Measurements from ENCODE around the gene UBL5. TPM values are rescaled to one million over a fixed set of nuclear protein-coding genes. Genes with fewer than 3 reads are reported as not detected.
"Not testable (repeated sequence)": the region's sequence is repeated elsewhere in the genome, so short reads cannot be mapped to it uniquely, and the experiment has no call there.

Gene UBL5
- total and polyA plus RNA-seq, 4 donors, result 155 to 339 (median 205) TPM

DNA sequence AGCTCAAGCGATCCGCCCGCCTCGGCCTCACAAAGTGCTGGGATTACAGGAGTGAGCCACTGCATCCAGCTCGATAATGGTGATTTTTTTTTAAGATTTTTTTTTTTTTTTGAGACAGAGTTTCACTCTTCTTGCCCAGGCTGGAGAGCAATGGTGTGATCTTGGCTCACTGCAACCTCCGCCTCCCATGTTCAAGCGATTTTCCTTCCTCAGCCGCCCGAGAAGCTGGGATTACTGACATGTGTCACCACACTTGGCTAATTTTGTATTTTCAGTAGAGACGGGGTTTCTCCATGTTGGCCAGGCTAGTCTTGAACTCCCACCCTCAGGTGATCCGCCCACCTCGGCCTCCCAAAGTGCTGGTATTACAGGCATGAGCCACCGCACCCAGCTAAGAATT lies 39.1 kb upstream of the UBL5 start:
- not testable (repeated sequence) for H3K9ac ChIP-seq (ENCODE audit: low read depth in 1 of 2, low read length in 2 of 2); H3K27ac ChIP-seq (ENCODE audit: low read depth in 1 of 2, low read length in 2 of 2); H3K36me3 ChIP-seq (ENCODE audit: control insufficient read depth in 4 of 4, insufficient read depth in 3 of 4, low read depth in 1 of 4, low read length in 3 of 4); DNase-seq (ENCODE audit: low spot score); H3K27me3 ChIP-seq (ENCODE audit: control insufficient read depth in 4 of 4, insufficient read depth in 4 of 4, low read length in 3 of 4); H3K4me3 ChIP-seq (ENCODE audit: low read depth in 1 of 3, low read length in 3 of 3); H3K9me3 ChIP-seq (ENCODE audit: control insufficient read depth in 4 of 4, low read length in 3 of 4)
- H3K4me1 ChIP-seq (ENCODE audit: control insufficient read depth in 4 of 4, insufficient read depth in 4 of 4, low read length in 3 of 4), result peaks cover 4 to 17% (median 10%) of the 10 kb centered on the region in 4 donors
- WGBS, result 95% methylated on average over 13 of the region's 13 CpGs

DNA sequence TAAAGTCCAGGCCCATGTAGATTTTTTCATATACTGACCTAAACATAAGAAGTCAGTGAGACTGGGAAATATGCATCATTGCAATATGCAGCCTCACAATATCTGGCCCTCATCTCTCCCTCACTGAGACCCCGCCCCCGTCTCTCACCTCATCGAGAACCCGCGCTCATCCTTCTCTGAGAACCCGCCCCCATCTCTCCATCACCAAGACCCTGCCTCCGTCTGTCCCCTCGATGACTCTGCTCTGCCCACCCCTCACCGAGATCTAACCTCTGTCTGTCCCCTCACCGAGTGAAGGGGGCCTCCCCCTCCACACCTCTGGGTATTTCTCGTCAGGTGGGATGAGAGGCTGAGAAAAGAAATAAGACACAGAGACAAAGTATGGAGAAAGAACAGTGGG lies 38.7 kb upstream of the UBL5 start:
- H3K27me3 ChIP-seq (ENCODE audit: control insufficient read depth in 4 of 4, insufficient read depth in 4 of 4, low read length in 3 of 4), result no peaks in the 10 kb centered on the region
- no peaks in the 10 kb centered on the region for H3K36me3 ChIP-seq (ENCODE audit: control insufficient read depth in 4 of 4, insufficient read depth in 3 of 4, low read depth in 1 of 4, low read length in 3 of 4)
- no peak overlapping the region for H3K4me3 ChIP-seq (ENCODE audit: low read depth in 1 of 3, low read length in 3 of 3)
- DNase-seq (ENCODE audit: low spot score), result no peak
- H3K9ac ChIP-seq (ENCODE audit: low read depth in 1 of 2, low read length in 2 of 2), result no peak overlapping the region
- TF ChIP-seq ZBTB33 (IDR thresholded peaks at IDR 0.05) (no peak), RAD21 (IDR thresholded peaks at IDR 0.05) (no peak), TAF1 (conservative IDR thresholded peaks at IDR 0.05) (no peak), ATF3 (IDR thresholded peaks at IDR 0.05) (no peak), YY1 (IDR thresholded peaks at IDR 0.05) (no peak), FOXA1 (IDR thresholded peaks at IDR 0.05) (no peak), CTCF (IDR thresholded peaks at IDR 0.05; ENCODE audit: low read depth, low read length, missing input control) (no peak), HNF4G (IDR thresholded peaks at IDR 0.05) (no peak), HNF4A (conservative IDR thresholded peaks at IDR 0.05) (no peak), EGR1 (IDR thresholded peaks at IDR 0.05; ENCODE audit: low read depth in 2 of 2) (no peak), JUND (IDR thresholded peaks at IDR 0.05) (no peak), GABPA (IDR thresholded peaks at IDR 0.05 in 1 of 2, conservative IDR thresholded peaks at IDR 0.05 in 1 of 2) (no peak), REST (IDR thresholded peaks at IDR 0.05) (no peak), NR2F2 (IDR thresholded peaks at IDR 0.05) (no peak), FOXA2 (IDR thresholded peaks at IDR 0.05) (no peak)
- H3K9me3 ChIP-seq (ENCODE audit: control insufficient read depth in 4 of 4, low read length in 3 of 4), result no peaks in the 10 kb centered on the region
- 82% methylated on average over 11 of the region's 11 CpGs for WGBS
- peaks cover 4 to 17% (median 10%) of the 10 kb centered on the region in 4 donors for H3K4me1 ChIP-seq (ENCODE audit: control insufficient read depth in 4 of 4, insufficient read depth in 4 of 4, low read length in 3 of 4)
- H3K27ac ChIP-seq (ENCODE audit: low read depth in 1 of 2, low read length in 2 of 2), result no peak overlapping the region

- H3K4me3 ChIP-seq (ENCODE audit: low read depth in 1 of 3, low read length in 3 of 3); H3K9ac ChIP-seq (ENCODE audit: low read depth in 1 of 2, low read length in 2 of 2); H3K27ac ChIP-seq (ENCODE audit: low read depth in 1 of 2, low read length in 2 of 2); H3K36me3 ChIP-seq (ENCODE audit: control insufficient read depth in 4 of 4, insufficient read depth in 3 of 4, low read depth in 1 of 4, low read length in 3 of 4); H3K9me3 ChIP-seq (ENCODE audit: control insufficient read depth in 4 of 4, low read length in 3 of 4); H3K27me3 ChIP-seq (ENCODE audit: control insufficient read depth in 4 of 4, insufficient read depth in 4 of 4, low read length in 3 of 4); DNase-seq (ENCODE audit: low spot score): not testable (repeated sequence)
- 56% methylated on average over 5 of the region's 5 CpGs for WGBS
- H3K4me1 ChIP-seq (ENCODE audit: control insufficient read depth in 4 of 4, insufficient read depth in 4 of 4, low read length in 3 of 4), result peaks cover 2 to 12% (median 5%) of the 10 kb centered on the region in 4 donors
Measured at GRCh38 chr19:9789579-9789978, 38.1 kb upstream of the UBL5 start.

GRCh38 chr19:9791073-9791367 lies 36.7 kb upstream of the UBL5 start:
- H3K27me3 ChIP-seq (ENCODE audit: control insufficient read depth in 4 of 4, insufficient read depth in 4 of 4, low read length in 3 of 4); H3K9ac ChIP-seq (ENCODE audit: low read depth in 1 of 2, low read length in 2 of 2); H3K4me1 ChIP-seq (ENCODE audit: control insufficient read depth in 4 of 4, insufficient read depth in 4 of 4, low read length in 3 of 4); H3K27ac ChIP-seq (ENCODE audit: low read depth in 1 of 2, low read length in 2 of 2); H3K4me3 ChIP-seq (ENCODE audit: low read depth in 1 of 3, low read length in 3 of 3); H3K9me3 ChIP-seq (ENCODE audit: control insufficient read depth in 4 of 4, low read length in 3 of 4); H3K36me3 ChIP-seq (ENCODE audit: control insufficient read depth in 4 of 4, insufficient read depth in 3 of 4, low read depth in 1 of 4, low read length in 3 of 4); DNase-seq (ENCODE audit: low spot score): not testable (repeated sequence)
- WGBS, result 92% methylated on average over 6 of the region's 6 CpGs

Measured in liver (tissue), 9 donors.